ENCODE measurements around the gene ATP6V1D.
"Not testable (repeated sequence)": the region's sequence is repeated elsewhere in the genome, so short reads cannot be mapped to it uniquely, and the experiment has no call there.

ATP6V1D gene

DNA sequence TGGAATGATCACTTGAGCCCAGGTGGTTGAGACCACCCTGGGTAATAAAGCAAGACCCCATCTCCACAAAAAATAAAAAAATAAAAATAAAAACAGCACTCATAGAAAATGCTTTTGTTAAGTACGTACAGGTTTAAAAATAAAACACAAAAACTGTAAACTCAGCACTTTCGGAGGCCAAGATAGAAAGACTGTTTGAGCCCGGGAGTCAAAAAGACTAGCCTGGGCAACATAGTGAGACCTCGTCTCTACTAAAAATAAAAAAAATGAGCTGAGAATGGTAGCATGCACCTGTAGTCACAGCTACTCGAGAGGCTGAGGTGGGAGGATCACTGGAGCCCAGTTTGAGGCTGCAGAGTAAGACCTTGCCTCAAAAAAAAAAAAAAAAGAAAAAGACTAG is 7.5 kb downstream of the ATP6V1D start:
- TF ChIP-seq, protein P1, sequence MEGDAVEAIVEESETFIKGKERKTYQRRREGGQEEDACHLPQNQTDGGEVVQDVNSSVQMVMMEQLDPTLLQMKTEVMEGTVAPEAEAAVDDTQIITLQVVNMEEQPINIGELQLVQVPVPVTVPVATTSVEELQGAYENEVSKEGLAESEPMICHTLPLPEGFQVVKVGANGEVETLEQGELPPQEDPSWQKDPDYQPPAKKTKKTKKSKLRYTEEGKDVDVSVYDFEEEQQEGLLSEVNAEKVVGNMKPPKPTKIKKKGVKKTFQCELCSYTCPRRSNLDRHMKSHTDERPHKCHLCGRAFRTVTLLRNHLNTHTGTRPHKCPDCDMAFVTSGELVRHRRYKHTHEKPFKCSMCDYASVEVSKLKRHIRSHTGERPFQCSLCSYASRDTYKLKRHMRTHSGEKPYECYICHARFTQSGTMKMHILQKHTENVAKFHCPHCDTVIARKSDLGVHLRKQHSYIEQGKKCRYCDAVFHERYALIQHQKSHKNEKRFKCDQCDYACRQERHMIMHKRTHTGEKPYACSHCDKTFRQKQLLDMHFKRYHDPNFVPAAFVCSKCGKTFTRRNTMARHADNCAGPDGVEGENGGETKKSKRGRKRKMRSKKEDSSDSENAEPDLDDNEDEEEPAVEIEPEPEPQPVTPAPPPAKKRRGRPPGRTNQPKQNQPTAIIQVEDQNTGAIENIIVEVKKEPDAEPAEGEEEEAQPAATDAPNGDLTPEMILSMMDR (conservative IDR thresholded peaks at IDR 0.05; ENCODE audit: low read length): no peak
- H3K4me3 ChIP-seq (ENCODE audit: low read length): no peak overlapping the region
- DNase-seq (ENCODE audit: low read depth): no peak

DNA sequence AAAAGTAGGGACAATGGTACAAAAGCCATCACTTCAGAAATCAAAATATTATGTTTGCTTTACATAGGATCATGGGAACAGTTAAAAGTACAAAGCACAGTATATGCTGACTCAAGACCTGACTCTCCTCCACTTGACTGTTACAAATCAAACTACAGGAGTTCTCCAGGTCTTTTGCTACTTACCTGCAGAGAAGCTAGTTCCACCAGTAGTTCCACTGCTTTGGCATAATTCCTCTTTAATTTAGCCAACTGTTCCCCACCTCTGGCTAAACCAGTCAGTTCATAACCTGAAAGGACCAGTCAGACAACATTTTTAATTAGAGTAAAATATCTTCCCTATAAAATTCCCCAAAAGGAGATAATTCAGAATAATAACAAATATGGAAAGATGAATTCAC is 14.0 kb downstream of the ATP6V1D start:
- no peak overlapping the region for H3K4me3 ChIP-seq (ENCODE audit: low read length)
- DNase-seq (ENCODE audit: low read depth): no peak
- TF ChIP-seq, protein P1 (conservative IDR thresholded peaks at IDR 0.05; ENCODE audit: low read length): no peak

DNA sequence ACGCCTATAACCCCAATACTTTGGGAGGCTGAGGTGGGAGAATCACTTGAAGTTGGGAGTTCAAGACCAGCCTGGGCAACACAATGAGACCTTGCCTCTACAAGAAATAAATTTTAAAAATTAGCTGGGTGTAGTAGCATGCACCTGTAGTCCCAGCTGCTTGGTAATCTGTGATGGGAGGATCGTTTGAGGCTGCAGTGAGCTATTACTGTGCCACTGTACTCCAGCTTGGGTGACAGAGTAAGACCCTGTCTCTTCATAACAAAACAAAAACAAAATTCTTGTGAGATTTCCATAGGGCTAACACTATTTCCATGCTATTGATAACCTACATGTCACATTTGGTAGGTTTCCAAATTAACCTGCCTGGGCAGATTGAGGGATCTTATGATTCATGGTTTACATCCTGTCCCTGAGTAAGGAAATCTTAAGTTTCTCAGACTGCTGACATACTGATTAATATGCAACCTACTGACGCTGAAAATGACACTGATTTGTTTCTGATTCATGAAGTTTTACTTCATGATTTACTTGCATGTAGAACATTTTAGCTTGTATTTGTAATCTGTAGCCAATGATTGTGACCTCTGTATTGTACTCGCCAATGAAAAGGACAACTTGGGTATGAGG is 15.9 kb downstream of the ATP6V1D start:
- TF ChIP-seq, protein P1 (conservative IDR thresholded peaks at IDR 0.05; ENCODE audit: low read length): no peak
- H3K4me3 ChIP-seq (ENCODE audit: low read length): no peak overlapping the region
- no peak for DNase-seq (ENCODE audit: low read depth)

DNA sequence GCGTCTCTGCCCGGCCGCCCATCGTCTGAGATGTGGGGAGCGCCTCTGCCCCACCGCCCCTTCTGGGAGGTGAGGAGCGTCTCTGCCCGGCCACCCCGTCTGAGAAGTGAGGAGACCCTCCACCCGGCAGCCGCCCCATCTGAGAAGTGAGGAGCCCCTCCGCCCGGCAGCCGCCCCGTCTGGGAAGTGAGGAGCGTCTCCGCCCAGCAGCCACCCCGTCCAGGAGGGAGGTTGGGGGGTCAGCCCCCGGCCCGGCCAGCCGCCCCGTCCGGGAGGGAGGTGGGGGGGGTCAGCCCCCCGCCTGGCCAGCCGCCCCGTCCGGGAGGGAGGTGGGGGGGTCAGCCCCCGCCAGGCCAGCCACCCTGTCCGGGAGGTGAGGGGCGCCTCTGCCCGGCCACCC is 18.4 kb downstream of the ATP6V1D start:
- DNase-seq (ENCODE audit: low read depth); H3K4me3 ChIP-seq (ENCODE audit: low read length): not testable (repeated sequence)

DNA sequence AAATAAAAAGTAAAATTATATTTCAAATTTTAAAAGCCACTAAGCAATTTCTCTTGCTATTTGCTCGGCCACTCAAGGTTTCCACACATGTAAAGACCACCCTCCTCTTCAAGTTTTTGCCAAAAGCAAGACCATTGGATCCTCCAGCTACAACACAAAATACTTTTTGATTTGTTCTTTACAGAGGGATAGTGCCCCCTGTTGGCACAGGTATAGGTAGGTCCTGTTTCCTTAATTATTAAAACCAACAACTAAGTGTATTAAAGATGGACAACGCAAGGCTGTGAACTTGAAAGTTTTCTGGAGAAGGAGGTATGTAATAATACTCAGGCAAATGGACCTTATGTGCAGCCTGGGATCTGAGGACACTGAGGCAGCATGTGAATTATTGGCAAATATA is 23.8 kb downstream of the ATP6V1D start:
- no peak overlapping the region for H3K4me3 ChIP-seq (ENCODE audit: low read length)
- no peak for DNase-seq (ENCODE audit: low read depth)
- TF ChIP-seq, protein P1 (conservative IDR thresholded peaks at IDR 0.05; ENCODE audit: low read length): peak; percentile 35

DNA sequence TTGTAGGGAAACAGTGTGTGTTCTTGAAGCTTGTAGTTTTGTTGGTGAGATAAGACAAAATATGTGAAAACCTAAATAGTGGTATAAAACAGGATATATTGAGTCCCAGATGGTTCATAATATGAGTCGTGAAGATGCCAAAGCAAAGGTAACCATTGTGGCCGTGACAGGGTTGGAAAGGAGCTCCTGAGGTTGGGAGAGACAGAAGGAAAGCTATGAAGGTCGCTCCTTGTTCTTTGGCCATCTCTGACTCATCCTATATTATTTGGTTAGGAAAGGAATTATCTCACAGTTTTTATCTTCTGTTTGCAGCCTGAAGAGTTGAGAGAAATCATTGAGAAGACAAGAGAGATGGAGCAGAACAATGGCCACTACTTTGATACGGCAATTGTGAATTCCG is 27.1 kb downstream of the ATP6V1D start:
- no peak for DNase-seq (ENCODE audit: low read depth)
- TF ChIP-seq, protein P1 (conservative IDR thresholded peaks at IDR 0.05; ENCODE audit: low read length): no peak
- no peak overlapping the region for H3K4me3 ChIP-seq (ENCODE audit: low read length)

DNA sequence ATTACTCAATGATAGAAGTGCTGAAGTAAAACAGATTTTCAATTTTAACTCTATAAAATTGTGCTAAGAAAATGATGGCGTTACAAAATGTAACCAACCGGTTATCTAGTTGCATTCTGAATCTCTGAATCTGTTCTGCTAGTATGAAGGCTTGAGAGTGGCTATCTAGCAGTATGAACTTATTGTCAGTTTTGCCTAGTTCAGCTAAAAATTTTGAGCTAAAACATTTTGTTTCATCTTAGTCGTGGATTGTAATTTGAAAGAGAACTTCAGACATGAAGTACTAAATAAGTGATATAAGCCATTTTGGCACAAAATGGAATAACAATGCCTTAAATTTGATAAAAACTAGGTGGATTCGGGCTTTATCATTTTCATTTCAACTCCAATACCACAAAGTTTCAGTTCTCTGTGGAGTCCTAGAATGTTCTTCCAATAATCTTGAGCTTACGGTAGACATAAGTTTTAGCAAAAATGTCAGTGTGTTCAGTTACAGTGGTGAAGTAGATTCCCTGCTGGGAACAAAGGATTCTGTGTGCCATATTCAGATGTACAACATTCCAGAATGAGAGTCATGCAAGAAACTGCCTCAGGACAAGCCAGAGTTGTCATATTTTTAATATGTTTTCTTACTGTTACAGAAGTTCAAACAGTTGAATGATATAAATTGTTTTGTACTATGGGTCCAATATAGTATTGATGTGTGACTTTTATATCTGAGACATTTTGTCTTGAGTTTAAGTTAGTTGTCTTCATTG is 28.1 kb downstream of the ATP6V1D start:
- peak; percentile 33 for DNase-seq (ENCODE audit: low read depth)
- TF ChIP-seq, protein P1 (conservative IDR thresholded peaks at IDR 0.05; ENCODE audit: low read length): no peak

DNA sequence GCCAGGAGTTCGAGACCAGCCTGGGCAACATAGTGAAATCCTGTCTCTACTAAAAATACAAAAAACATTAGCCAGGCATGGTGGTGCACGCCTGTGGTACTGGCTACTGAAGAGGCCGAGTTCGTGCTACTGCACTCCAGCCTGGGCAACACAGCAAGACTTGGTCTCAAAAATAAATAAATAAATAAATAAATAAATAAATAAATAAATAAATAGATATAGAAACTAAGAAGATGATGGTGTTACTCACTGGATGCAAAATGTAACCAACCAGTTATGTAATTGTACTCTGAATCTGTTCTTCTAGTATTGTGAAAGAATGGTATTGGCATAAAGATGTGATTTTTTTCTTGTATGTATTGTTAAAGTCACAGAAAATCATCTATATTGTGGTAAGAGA is 29.9 kb downstream of the ATP6V1D start:
- not testable (repeated sequence) for H3K4me3 ChIP-seq (ENCODE audit: low read length)
- DNase-seq (ENCODE audit: low read depth): peak; percentile 2

More for the DNA sequence above, 28.1 kb downstream of the ATP6V1D start:
- H3K4me3 ChIP-seq (ENCODE audit: low read length): no peak overlapping the region

Data from AG10803 (cell line).